NB4 (cell line): ENCODE data around the gene SRPRA.
A peak's percentile ranks its signal among the peaks of the same experiment; 100 is the strongest.

Source experiments
- DNase-seq: peaks from one replicate; pipeline ENCODE4 v3.0.0; 2010; ENCODE audit warnings: low read depth
- H3K4me3 ChIP-seq: one replicate; pipeline ENCODE4 v1.5.1; 2011; ENCODE audit warnings: mild to moderate bottlenecking, low read depth, low read length, moderate library complexity
- MYC ChIP-seq: IDR thresholded peaks from 2 replicates; pipeline ENCODE4 v1.6.1; 2011; ENCODE audit warnings: low read depth, low read length
- POLR2A ChIP-seq: IDR thresholded peaks from 2 replicates; pipeline ENCODE4 v1.6.1; 2011; ENCODE audit warnings: mild to moderate bottlenecking; ENCODE audit not compliant: insufficient read length; ENCODE audit errors: extremely low read depth
- TF ChIP-seq, protein P1 (sequence below): IDR thresholded peaks from one replicate; pipeline ENCODE4 v1.5.1; 2012; ENCODE audit warnings: low read depth, low read length
- TF ChIP-seq, protein P2 (sequence below): IDR thresholded peaks from 2 replicates; pipeline ENCODE4 v1.6.1; 2011; ENCODE audit warnings: low read depth, low read length

SRPRA gene

DNA sequence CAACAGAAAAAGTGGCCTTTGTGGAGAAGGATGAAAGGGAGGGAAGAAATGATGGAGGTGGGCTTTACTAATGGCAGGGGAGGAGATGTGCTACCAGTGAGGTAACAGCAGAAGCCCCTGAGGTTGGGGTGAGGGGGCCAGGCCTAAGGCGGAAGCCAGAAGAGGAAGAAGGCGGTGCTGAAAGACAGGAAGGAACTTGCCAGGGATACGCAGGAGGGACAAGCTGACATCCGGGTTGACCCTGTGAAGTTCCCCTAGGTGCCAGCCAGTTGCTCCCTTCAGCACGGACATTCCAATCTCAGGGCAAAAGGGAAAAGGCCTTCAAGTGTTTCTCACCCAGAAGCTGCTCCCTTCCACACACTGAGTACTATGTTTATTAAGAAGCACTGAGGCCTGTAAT, 11.9 kb upstream of the SRPRA start:
- no peak for TF ChIP-seq MYC
- TF ChIP-seq POLR2A: no peak
- H3K4me3 ChIP-seq: no peak overlapping the region
- peak; percentile 50 for DNase-seq

GRCh38 chr11:126279191-126279590, 10.5 kb upstream of the SRPRA start:
- no peak overlapping the region for H3K4me3 ChIP-seq
- no peak for TF ChIP-seq MYC
- TF ChIP-seq, protein P1, sequence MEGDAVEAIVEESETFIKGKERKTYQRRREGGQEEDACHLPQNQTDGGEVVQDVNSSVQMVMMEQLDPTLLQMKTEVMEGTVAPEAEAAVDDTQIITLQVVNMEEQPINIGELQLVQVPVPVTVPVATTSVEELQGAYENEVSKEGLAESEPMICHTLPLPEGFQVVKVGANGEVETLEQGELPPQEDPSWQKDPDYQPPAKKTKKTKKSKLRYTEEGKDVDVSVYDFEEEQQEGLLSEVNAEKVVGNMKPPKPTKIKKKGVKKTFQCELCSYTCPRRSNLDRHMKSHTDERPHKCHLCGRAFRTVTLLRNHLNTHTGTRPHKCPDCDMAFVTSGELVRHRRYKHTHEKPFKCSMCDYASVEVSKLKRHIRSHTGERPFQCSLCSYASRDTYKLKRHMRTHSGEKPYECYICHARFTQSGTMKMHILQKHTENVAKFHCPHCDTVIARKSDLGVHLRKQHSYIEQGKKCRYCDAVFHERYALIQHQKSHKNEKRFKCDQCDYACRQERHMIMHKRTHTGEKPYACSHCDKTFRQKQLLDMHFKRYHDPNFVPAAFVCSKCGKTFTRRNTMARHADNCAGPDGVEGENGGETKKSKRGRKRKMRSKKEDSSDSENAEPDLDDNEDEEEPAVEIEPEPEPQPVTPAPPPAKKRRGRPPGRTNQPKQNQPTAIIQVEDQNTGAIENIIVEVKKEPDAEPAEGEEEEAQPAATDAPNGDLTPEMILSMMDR: no peak
- DNase-seq: no peak

GRCh38 chr11:126277780-126278179, 9.1 kb upstream of the SRPRA start:
- TF ChIP-seq POLR2A (no peak), MYC (no peak)
- TF ChIP-seq, protein P1: no peak
- TF ChIP-seq, protein P2, sequence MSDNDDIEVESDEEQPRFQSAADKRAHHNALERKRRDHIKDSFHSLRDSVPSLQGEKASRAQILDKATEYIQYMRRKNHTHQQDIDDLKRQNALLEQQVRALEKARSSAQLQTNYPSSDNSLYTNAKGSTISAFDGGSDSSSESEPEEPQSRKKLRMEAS: no peak
- no peak overlapping the region for H3K4me3 ChIP-seq
- no peak for DNase-seq

GRCh38 chr11:126277322-126277721, 8.6 kb upstream of the SRPRA start:
- TF ChIP-seq, protein P1: no peak
- TF ChIP-seq MYC: no peak
- TF ChIP-seq POLR2A: no peak
- TF ChIP-seq, protein P2: no peak
- no peak overlapping the region for H3K4me3 ChIP-seq

DNA sequence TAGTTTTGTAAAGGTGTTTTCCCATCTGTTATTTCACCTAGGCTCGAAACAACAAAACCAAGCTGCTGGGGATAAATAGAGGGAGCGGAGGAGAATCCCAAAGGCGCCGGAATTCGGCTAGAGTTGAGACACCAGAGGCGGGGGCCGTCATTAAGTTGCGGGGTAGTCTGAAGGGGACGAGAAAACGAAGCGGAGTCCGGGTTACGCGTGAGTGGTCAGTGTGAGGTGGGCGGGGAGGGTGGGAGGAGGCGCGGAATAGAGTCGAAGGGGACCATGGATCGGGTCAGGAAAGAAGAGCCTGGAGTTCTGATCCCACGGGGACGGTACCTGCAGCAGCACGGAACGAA, 361 bp downstream of the SRPRA start:
- no peak for DNase-seq
- TF ChIP-seq POLR2A: no peak
- TF ChIP-seq, protein P1: no peak
- no peak for TF ChIP-seq MYC
- TF ChIP-seq, protein P2: no peak
- H3K4me3 ChIP-seq: peak overlapping the region; percentile 95

More at GRCh38 chr11:126277322-126277721, 8.6 kb upstream of the SRPRA start:
- no peak for DNase-seq

DNA sequence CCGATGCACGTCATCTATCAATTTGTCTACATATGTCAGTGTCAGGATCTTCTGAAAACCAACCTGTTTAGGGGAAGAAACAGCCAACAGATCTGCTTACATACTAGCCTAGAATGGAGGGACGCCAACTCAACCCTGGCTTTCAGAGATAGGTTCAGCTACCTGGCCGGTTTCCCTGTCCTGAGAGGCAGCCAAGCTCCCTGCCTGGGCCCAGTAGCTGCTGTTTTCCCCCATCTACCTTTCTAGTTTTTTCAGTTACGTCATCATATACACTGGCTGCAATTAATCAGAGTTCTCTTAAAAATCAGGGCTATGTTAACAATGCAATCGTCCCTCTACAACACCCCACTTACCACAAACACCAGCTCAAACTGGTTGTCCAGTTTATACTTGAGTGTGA, 1.0 kb downstream of the SRPRA start:
- DNase-seq: no peak
- TF ChIP-seq MYC (no peak), POLR2A (no peak)
- TF ChIP-seq, protein P1: no peak
- TF ChIP-seq, protein P2: no peak

More for the DNA sequence above, 1.0 kb downstream of the SRPRA start:
- H3K4me3 ChIP-seq: peak overlapping the region; percentile 95
